Effector CD4-positive, alpha-beta T cell (primary cell): ENCODE measurements around the gene RFX4.
A peak's percentile ranks its signal among the peaks of the same experiment; 100 is the strongest.

Experiments used
- DNase-seq: peaks from one replicate; pipeline ENCODE4 v3.0.0-alpha.2; 2020

RFX4 gene

GRCh38 chr12:106736051-106736957 is 153.5 kb downstream of the RFX4 start:
- no peak for DNase-seq

- no peak for DNase-seq
Measured at GRCh38 chr12:106739318-106739717, 156.5 kb downstream of the RFX4 start.

- no peak for DNase-seq
Measured at GRCh38 chr12:106739815-106740530, 157.2 kb downstream of the RFX4 start.

- no peak for DNase-seq
Measured at GRCh38 chr12:106740818-106741217, 158.0 kb downstream of the RFX4 start.

- DNase-seq: no peak
Measured at GRCh38 chr12:106741247-106741646, 158.4 kb downstream of the RFX4 start.

- no peak for DNase-seq
Measured at GRCh38 chr12:106743270-106743988, 160.6 kb downstream of the RFX4 start.

- DNase-seq: no peak
Measured at GRCh38 chr12:106744600-106744999, 161.8 kb downstream of the RFX4 start.

- DNase-seq: no peak
Measured at GRCh38 chr12:106745181-106745745, 162.5 kb downstream of the RFX4 start.

GRCh38 chr12:106747973-106748436 is 165.2 kb downstream of the RFX4 start:
- DNase-seq: no peak

- DNase-seq: no peak
Measured at GRCh38 chr12:106750524-106750923, 167.7 kb downstream of the RFX4 start.

- peak; percentile 24 for DNase-seq
Measured at GRCh38 chr12:106753526-106753925, 170.7 kb downstream of the RFX4 start.

GRCh38 chr12:106754331-106754730 is 171.5 kb downstream of the RFX4 start:
- no peak for DNase-seq

GRCh38 chr12:106757623-106758348 is 175.0 kb downstream of the RFX4 start:
- no peak for DNase-seq

- DNase-seq: no peak
Measured at GRCh38 chr12:106758349-106759110, 175.7 kb downstream of the RFX4 start.

GRCh38 chr12:106759526-106760183 is 176.9 kb downstream of the RFX4 start:
- DNase-seq: no peak

- peak; percentile 22 for DNase-seq
Measured at GRCh38 chr12:106760184-106760531, 177.4 kb downstream of the RFX4 start.

- DNase-seq: no peak
Measured at GRCh38 chr12:106764220-106764619, 181.4 kb downstream of the RFX4 start.

- no peak for DNase-seq
Measured at GRCh38 chr12:106764738-106765137, 181.9 kb downstream of the RFX4 start.

- DNase-seq: no peak
Measured at GRCh38 chr12:106766393-106766826, 183.6 kb downstream of the RFX4 start.

GRCh38 chr12:106767206-106767605 is 184.4 kb downstream of the RFX4 start:
- no peak for DNase-seq
